HepG2 (cell line): Measurements from ENCODE around the gene ACAT2. TPM values are rescaled to one million over a fixed set of nuclear protein-coding genes. Genes with fewer than 3 reads are reported as not detected.
A peak's percentile ranks its signal among the peaks of the same experiment; 100 is the strongest.

Source experiments
- FLYWCH1 ChIP-seq: sonication (generic); formaldehyde crosslinking; IDR thresholded peaks from 2 replicates; pipeline ENCODE4 v1.8.1; 2023; ENCODE audit warnings: mild to moderate bottlenecking, missing genetic modification reagents
- MXI1 ChIP-seq: IDR thresholded peaks from 3 replicates; pipeline ENCODE4 v1.6.1; 2012; ENCODE audit warnings: low read depth, low read length, inconsistent platforms, borderline replicate concordance
- ZFAT ChIP-seq: sonication (generic); formaldehyde crosslinking; conservative IDR thresholded peaks from 2 replicates; pipeline ENCODE4 v1.8.1; 2023; ENCODE audit warnings: missing genetic modification reagents, inconsistent platforms
- ZNF24 ChIP-seq: fragments of 450-650 bp; IDR thresholded peaks from 2 replicates; pipeline ENCODE4 v1.6.1; 2017; ENCODE audit warnings: antibody characterized with exemption, mild to moderate bottlenecking
- ZNF605 ChIP-seq: sonication (generic); formaldehyde crosslinking; IDR thresholded peaks from 2 replicates; pipeline ENCODE4 v1.8.0; 2022; ENCODE audit warnings: mild to moderate bottlenecking, missing genetic modification reagents
- ZNF737 ChIP-seq: sonication (generic); formaldehyde crosslinking; IDR thresholded peaks from 2 replicates; pipeline ENCODE4 v1.5.0; 2020; ENCODE audit warnings: missing genetic modification reagents, mild to moderate bottlenecking, borderline replicate concordance
- polyA plus RNA-seq, 8 experiments: library from polyadenylated mRNA; depleted of rRNA in 3 of 8; stranded (reverse) in 7 of 8; unstranded in 1 of 8; fragments of >200 nt; fragmentation: Illumina TruSeq in 4 of 8; extraction: Trizol in 4 of 8; gene quantifications; 2 replicates each; pipeline versions ENCODE4 v1.2.1 to v1.2.3, GENCODE V29; 2011 to 2016; ENCODE audit warnings: low read depth in 4 of 8, missing spikeins in 1 of 8, mixed read lengths in 1 of 8; ENCODE audit not compliant: insufficient read depth in 1 of 8
- total RNA-seq, 5 experiments: library from RNA; depleted of rRNA; stranded (reverse); fragments of >200 nt; fragmentation: Illumina TruSeq; extraction: Trizol; gene quantifications; 2 replicates each; pipeline ENCODE4 v1.2.3, GENCODE V29; 2016; ENCODE audit warnings: low read depth in 1 of 5
- TF ChIP-seq, protein P1 (sequence below): sonication (generic); formaldehyde crosslinking; IDR thresholded peaks from 2 replicates; pipeline ENCODE4 v1.5.0; 2020; ENCODE audit warnings: missing genetic modification reagents
- TF ChIP-seq, protein P2 (sequence below): sonication (generic); formaldehyde crosslinking; conservative IDR thresholded peaks from 2 replicates; pipeline ENCODE4 v1.4.0; 2020; ENCODE audit warnings: mild to moderate bottlenecking, missing genetic modification reagents, moderate library complexity
- TF ChIP-seq, protein P3 (sequence below): sonication (generic); formaldehyde crosslinking; IDR thresholded peaks from 2 replicates; pipeline ENCODE4 v1.5.0; 2020; ENCODE audit warnings: missing genetic modification reagents, mild to moderate bottlenecking, borderline replicate concordance
- TF ChIP-seq, protein P4 (sequence below): sonication (generic); formaldehyde crosslinking; IDR thresholded peaks from 2 replicates; pipeline ENCODE4 v1.4.0; 2020; ENCODE audit warnings: missing genetic modification reagents
- TF ChIP-seq, protein P5 (sequence below): sonication (generic); formaldehyde crosslinking; IDR thresholded peaks from 2 replicates; pipeline ENCODE4 v1.8.1; 2023; ENCODE audit warnings: mild to moderate bottlenecking, inconsistent platforms, moderate library complexity, missing genetic modification reagents, borderline replicate concordance
- TF ChIP-seq, protein P6 (sequence below): IDR thresholded peaks from 2 replicates; pipeline ENCODE4 v1.6.1; 2012; ENCODE audit warnings: low read length, improper control_type of control experiment
- TF ChIP-seq, protein P7 (sequence below): sonication (generic); formaldehyde crosslinking; IDR thresholded peaks from 2 replicates; pipeline ENCODE4 v1.5.1; 2020; ENCODE audit warnings: missing genetic modification reagents, mild to moderate bottlenecking, borderline replicate concordance

The ACAT2 gene
- total and polyA plus RNA-seq, 2 of the 13 experiments (the other 11 are each of a cell fraction or from before 2014, with no cell fraction given), result 121 to 534 TPM

DNA sequence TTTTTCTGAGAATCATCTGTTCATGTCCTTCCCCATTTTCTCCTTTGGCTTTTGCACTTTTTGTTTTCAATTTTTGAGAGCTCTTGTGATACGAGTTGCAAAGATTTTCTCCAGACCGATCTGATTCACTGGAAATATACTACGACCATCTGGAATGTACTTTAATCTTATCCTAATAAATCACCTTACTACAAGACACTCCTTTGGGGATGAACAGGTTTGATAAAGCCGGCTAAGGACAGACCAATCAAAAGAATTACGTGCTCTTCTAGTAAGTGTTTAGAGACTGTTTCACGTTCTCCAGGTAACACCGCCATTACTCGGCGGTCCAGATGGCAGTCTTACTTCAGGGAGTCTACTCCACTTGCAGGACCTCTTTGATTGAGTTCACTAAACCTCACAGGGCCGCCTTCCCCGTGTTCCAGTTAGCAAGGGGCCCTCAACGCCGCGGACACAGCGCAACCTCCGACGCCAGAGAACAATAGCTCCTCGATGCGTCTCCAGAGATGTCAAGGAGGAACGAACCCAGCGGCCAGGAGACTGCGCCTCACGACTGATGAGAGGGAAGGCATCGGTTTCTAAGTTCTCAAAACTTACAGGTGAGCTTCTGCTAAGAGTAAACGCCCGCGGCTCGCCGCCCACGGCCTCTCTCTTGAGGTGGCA lies 35.5 kb upstream of the ACAT2 start (continued):
- TF ChIP-seq, protein P1, sequence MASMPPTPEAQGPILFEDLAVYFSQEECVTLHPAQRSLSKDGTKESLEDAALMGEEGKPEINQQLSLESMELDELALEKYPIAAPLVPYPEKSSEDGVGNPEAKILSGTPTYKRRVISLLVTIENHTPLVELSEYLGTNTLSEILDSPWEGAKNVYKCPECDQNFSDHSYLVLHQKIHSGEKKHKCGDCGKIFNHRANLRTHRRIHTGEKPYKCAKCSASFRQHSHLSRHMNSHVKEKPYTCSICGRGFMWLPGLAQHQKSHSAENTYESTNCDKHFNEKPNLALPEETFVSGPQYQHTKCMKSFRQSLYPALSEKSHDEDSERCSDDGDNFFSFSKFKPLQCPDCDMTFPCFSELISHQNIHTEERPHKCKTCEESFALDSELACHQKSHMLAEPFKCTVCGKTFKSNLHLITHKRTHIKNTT, result no peak
- TF ChIP-seq ZFAT (CRISPR knock-in tag) (0 out of 2 replicates have a peak, but pooled peaks have one; percentile 87), ZNF737 (peak; percentile 75; the same call in 1 of the 2 replicates), MXI1 (no peak), ZNF605 (CRISPR knock-in tag) (no peak), ZNF24 (no peak), FLYWCH1 (peak; percentile 51; the same call in 1 of the 2 replicates)
- TF ChIP-seq, protein P2, sequence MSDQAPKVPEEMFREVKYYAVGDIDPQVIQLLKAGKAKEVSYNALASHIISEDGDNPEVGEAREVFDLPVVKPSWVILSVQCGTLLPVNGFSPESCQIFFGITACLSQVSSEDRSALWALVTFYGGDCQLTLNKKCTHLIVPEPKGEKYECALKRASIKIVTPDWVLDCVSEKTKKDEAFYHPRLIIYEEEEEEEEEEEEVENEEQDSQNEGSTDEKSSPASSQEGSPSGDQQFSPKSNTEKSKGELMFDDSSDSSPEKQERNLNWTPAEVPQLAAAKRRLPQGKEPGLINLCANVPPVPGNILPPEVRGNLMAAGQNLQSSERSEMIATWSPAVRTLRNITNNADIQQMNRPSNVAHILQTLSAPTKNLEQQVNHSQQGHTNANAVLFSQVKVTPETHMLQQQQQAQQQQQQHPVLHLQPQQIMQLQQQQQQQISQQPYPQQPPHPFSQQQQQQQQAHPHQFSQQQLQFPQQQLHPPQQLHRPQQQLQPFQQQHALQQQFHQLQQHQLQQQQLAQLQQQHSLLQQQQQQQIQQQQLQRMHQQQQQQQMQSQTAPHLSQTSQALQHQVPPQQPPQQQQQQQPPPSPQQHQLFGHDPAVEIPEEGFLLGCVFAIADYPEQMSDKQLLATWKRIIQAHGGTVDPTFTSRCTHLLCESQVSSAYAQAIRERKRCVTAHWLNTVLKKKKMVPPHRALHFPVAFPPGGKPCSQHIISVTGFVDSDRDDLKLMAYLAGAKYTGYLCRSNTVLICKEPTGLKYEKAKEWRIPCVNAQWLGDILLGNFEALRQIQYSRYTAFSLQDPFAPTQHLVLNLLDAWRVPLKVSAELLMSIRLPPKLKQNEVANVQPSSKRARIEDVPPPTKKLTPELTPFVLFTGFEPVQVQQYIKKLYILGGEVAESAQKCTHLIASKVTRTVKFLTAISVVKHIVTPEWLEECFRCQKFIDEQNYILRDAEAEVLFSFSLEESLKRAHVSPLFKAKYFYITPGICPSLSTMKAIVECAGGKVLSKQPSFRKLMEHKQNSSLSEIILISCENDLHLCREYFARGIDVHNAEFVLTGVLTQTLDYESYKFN (CRISPR knock-in tag), result no peak
- TF ChIP-seq, protein P3, sequence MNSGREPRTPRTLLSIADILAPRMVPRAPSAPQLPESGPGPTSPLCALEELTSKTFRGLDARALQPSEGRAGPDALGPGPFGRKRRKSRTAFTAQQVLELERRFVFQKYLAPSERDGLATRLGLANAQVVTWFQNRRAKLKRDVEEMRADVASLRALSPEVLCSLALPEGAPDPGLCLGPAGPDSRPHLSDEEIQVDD (CRISPR knock-in tag), result no peak
- TF ChIP-seq, protein P4, sequence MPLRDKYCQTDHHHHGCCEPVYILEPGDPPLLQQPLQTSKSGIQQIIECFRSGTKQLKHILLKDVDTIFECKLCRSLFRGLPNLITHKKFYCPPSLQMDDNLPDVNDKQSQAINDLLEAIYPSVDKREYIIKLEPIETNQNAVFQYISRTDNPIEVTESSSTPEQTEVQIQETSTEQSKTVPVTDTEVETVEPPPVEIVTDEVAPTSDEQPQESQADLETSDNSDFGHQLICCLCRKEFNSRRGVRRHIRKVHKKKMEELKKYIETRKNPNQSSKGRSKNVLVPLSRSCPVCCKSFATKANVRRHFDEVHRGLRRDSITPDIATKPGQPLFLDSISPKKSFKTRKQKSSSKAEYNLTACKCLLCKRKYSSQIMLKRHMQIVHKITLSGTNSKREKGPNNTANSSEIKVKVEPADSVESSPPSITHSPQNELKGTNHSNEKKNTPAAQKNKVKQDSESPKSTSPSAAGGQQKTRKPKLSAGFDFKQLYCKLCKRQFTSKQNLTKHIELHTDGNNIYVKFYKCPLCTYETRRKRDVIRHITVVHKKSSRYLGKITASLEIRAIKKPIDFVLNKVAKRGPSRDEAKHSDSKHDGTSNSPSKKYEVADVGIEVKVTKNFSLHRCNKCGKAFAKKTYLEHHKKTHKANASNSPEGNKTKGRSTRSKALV (CRISPR knock-in tag), result no peak
- TF ChIP-seq, protein P5, sequence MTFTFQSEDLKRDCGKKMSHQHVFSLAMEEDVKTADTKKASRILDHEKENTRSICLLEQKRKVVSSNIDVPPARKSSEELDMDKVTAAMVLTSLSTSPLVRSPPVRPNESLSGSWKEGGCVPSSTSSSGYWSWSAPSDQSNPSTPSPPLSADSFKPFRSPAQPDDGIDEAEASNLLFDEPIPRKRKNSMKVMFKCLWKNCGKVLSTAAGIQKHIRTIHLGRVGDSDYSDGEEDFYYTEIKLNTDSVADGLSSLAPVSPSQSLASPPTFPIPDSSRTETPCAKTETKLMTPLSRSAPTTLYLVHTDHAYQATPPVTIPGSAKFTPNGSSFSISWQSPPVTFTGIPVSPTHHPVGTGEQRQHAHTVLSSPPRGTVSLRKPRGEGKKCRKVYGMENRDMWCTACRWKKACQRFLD (CRISPR knock-in tag), result no peak; the same call in 1 of the 2 replicates
- TF ChIP-seq, protein P6, sequence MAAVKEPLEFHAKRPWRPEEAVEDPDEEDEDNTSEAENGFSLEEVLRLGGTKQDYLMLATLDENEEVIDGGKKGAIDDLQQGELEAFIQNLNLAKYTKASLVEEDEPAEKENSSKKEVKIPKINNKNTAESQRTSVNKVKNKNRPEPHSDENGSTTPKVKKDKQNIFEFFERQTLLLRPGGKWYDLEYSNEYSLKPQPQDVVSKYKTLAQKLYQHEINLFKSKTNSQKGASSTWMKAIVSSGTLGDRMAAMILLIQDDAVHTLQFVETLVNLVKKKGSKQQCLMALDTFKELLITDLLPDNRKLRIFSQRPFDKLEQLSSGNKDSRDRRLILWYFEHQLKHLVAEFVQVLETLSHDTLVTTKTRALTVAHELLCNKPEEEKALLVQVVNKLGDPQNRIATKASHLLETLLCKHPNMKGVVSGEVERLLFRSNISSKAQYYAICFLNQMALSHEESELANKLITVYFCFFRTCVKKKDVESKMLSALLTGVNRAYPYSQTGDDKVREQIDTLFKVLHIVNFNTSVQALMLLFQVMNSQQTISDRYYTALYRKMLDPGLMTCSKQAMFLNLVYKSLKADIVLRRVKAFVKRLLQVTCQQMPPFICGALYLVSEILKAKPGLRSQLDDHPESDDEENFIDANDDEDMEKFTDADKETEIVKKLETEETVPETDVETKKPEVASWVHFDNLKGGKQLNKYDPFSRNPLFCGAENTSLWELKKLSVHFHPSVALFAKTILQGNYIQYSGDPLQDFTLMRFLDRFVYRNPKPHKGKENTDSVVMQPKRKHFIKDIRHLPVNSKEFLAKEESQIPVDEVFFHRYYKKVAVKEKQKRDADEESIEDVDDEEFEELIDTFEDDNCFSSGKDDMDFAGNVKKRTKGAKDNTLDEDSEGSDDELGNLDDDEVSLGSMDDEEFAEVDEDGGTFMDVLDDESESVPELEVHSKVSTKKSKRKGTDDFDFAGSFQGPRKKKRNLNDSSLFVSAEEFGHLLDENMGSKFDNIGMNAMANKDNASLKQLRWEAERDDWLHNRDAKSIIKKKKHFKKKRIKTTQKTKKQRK, result no peak
- TF ChIP-seq, protein P7, sequence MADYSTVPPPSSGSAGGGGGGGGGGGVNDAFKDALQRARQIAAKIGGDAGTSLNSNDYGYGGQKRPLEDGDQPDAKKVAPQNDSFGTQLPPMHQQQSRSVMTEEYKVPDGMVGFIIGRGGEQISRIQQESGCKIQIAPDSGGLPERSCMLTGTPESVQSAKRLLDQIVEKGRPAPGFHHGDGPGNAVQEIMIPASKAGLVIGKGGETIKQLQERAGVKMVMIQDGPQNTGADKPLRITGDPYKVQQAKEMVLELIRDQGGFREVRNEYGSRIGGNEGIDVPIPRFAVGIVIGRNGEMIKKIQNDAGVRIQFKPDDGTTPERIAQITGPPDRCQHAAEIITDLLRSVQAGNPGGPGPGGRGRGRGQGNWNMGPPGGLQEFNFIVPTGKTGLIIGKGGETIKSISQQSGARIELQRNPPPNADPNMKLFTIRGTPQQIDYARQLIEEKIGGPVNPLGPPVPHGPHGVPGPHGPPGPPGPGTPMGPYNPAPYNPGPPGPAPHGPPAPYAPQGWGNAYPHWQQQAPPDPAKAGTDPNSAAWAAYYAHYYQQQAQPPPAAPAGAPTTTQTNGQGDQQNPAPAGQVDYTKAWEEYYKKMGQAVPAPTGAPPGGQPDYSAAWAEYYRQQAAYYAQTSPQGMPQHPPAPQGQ, result no peak
